ENCODE data around the gene ZNF385A.

GRCh38 chr12:54381136-54381535 is 3.4 kb downstream of the ZNF385A start:
- TF ChIP-seq CTCF (IDR thresholded peaks at IDR 0.05) (no peak), POLR2AphosphoS5 (IDR thresholded peaks at IDR 0.05) (no peak), POLR2A (IDR thresholded peaks at IDR 0.05) (no peak), EP300 (IDR thresholded peaks at IDR 0.05) (no peak)
